ENCODE results near the gene C2.

C2 gene

GRCh38 chr6:31927242-31927862 is at the start of gene C2:
Gene C2 (plus strand): TSS chr6:31927717. CDS start chr6:31927753, 36 bp downstream.
- no peak for DNase-seq
- Histone ChIP-seq H3K4me3 (ENCODE audit: low read depth, low read length) (no peak within 1 kb of the TSS), H3K36me3 (replicated peaks) (no peaks in the 10 kb centered on the region), H3K27ac (no peak within 1 kb of the TSS), H3K27me3 (replicated peaks) (no peaks in the 10 kb centered on the region)
- no peak for TF ChIP-seq CTCF (IDR thresholded peaks at IDR 0.05; ENCODE audit: low read depth, low read length, missing control alignments)
- in situ Hi-C loops (cut with HindIII; ENCODE audit: low pct_ligation_motif_present, low sequenced_read_pairs) = no loop called here

GRCh38 chr6:31878222-31878621 is 49.3 kb upstream of the C2 start:
- in situ Hi-C loops (cut with HindIII; ENCODE audit: low pct_ligation_motif_present, low sequenced_read_pairs) = no loop called here
- DNase-seq = no peak
- Histone ChIP-seq H3K4me3 (ENCODE audit: low read depth, low read length) (no peak overlapping the region), H3K36me3 (replicated peaks) (peaks cover 32% of the 10 kb centered on the region), H3K27ac (no peak overlapping the region), H3K27me3 (replicated peaks) (no peaks in the 10 kb centered on the region)
- no peak for TF ChIP-seq CTCF (IDR thresholded peaks at IDR 0.05; ENCODE audit: low read depth, low read length, missing control alignments)

- Histone ChIP-seq H3K36me3 (replicated peaks) (peaks cover 37% of the 10 kb centered on the region), H3K27me3 (replicated peaks) (no peaks in the 10 kb centered on the region), H3K4me3 (ENCODE audit: low read depth, low read length) (no peak within 1 kb of the TSS), H3K27ac (no peak within 1 kb of the TSS)
- in situ Hi-C loops (cut with HindIII; ENCODE audit: low pct_ligation_motif_present, low sequenced_read_pairs) = no loop called here
- TF ChIP-seq CTCF (IDR thresholded peaks at IDR 0.05; ENCODE audit: low read depth, low read length, missing control alignments) = no peak
- DNase-seq = no peak
These were observed 48.8 kb upstream of the C2 start, which contains the start of gene SLC44A4 for GRCh38 chr6:31878726-31879125. Gene SLC44A4 (minus strand): TSS chr6:31878997. CDS start chr6:31878980, 17 bp downstream.

- no peaks in the 10 kb centered on the region for H3K27me3 ChIP-seq (replicated peaks)
- peaks cover 38% of the 10 kb centered on the region for H3K36me3 ChIP-seq (replicated peaks)
- TF ChIP-seq CTCF (IDR thresholded peaks at IDR 0.05; ENCODE audit: low read depth, low read length, missing control alignments) = no peak
- no peak for DNase-seq
- no peak overlapping the region for H3K4me3 ChIP-seq (ENCODE audit: low read depth, low read length)
- in situ Hi-C loops (cut with HindIII; ENCODE audit: low pct_ligation_motif_present, low sequenced_read_pairs) = no loop called here
- H3K27ac ChIP-seq = no peak overlapping the region
These were observed 48.4 kb upstream of the C2 start for GRCh38 chr6:31879143-31879542.

GRCh38 chr6:31879901-31880300 is 47.6 kb upstream of the C2 start:
- in situ Hi-C loops (cut with HindIII; ENCODE audit: low pct_ligation_motif_present, low sequenced_read_pairs) = no loop called here
- H3K27ac ChIP-seq = no peak overlapping the region
- H3K27me3 ChIP-seq (replicated peaks) = no peaks in the 10 kb centered on the region
- no peak overlapping the region for H3K4me3 ChIP-seq (ENCODE audit: low read depth, low read length)
- peaks cover 42% of the 10 kb centered on the region for H3K36me3 ChIP-seq (replicated peaks)
- no peak for DNase-seq
- TF ChIP-seq CTCF (IDR thresholded peaks at IDR 0.05; ENCODE audit: low read depth, low read length, missing control alignments) = no peak

GRCh38 chr6:31880616-31881015 is 46.9 kb upstream of the C2 start:
- DNase-seq = no peak
- Histone ChIP-seq H3K36me3 (replicated peaks) (peaks cover 45% of the 10 kb centered on the region), H3K27ac (no peak overlapping the region), H3K27me3 (replicated peaks) (no peaks in the 10 kb centered on the region), H3K4me3 (ENCODE audit: low read depth, low read length) (no peak overlapping the region)
- TF ChIP-seq CTCF (IDR thresholded peaks at IDR 0.05; ENCODE audit: low read depth, low read length, missing control alignments) = no peak
- in situ Hi-C loops (cut with HindIII; ENCODE audit: low pct_ligation_motif_present, low sequenced_read_pairs) = no loop called here

Data from brain microvascular endothelial cell (primary cell).